Coronary artery (tissue), 2 donors: Measurements from ENCODE around the gene PDIA2.
"Not testable (repeated sequence)": the region's sequence is repeated elsewhere in the genome, so short reads cannot be mapped to it uniquely, and the experiment has no call there.

Experiments used
- DNase-seq: peaks from one replicate; pipeline ENCODE4 v3.0.0-alpha.2; 2017; ENCODE audit warnings: low spot score
- H3K27ac ChIP-seq, 2 donors: fragments of 200-600 bp; sonication (generic); one replicate each; pipeline ENCODE4 v1.5.1; 2016 to 2019
- H3K4me3 ChIP-seq: fragments of 200-600 bp; sonication (generic); 2 replicates; pipeline ENCODE4 v1.5.1; 2016; ENCODE audit warnings: mild to moderate bottlenecking, moderate library complexity
- CTCF ChIP-seq: fragments of 200-600 bp; sonication (generic); IDR thresholded peaks from one replicate; pipeline ENCODE4 v1.5.1; 2019; ENCODE audit warnings: antibody characterized with exemption

The PDIA2 gene

GRCh38 chr16:245105-245504, 37.9 kb upstream of the PDIA2 start:
- Histone ChIP-seq H3K27ac (no peak overlapping the region), H3K4me3 (no peak overlapping the region)
- no peak for DNase-seq
- no peak for TF ChIP-seq CTCF

GRCh38 chr16:247027-247426, 35.9 kb upstream of the PDIA2 start:
- no peak for DNase-seq

GRCh38 chr16:249431-249830, 33.5 kb upstream of the PDIA2 start:
- no peak for DNase-seq
- Histone ChIP-seq H3K4me3 (no peak overlapping the region), H3K27ac (no peak overlapping the region)
- TF ChIP-seq CTCF: no peak

More at GRCh38 chr16:247027-247426, 35.9 kb upstream of the PDIA2 start:
- no peak overlapping the region for H3K4me3 ChIP-seq
- no peak for TF ChIP-seq CTCF
- no peak overlapping the region for H3K27ac ChIP-seq

GRCh38 chr16:252366-253337, 30.3 kb upstream of the PDIA2 start:
- TF ChIP-seq CTCF: no peak
- Histone ChIP-seq H3K27ac (peak overlapping the region in 1 of 2 donors; percentile 22), H3K4me3 (no peak overlapping the region)
- DNase-seq: no peak

GRCh38 chr16:253833-254232, 29.1 kb upstream of the PDIA2 start:
- Histone ChIP-seq H3K27ac (no peak overlapping the region), H3K4me3 (no peak overlapping the region)
- no peak for TF ChIP-seq CTCF
- DNase-seq: no peak

GRCh38 chr16:254461-254860, 28.5 kb upstream of the PDIA2 start:
- DNase-seq: no peak
- Histone ChIP-seq H3K4me3 (no peak overlapping the region), H3K27ac (no peak overlapping the region)
- TF ChIP-seq CTCF: no peak

- no peak overlapping the region for H3K27ac ChIP-seq
- DNase-seq: no peak
- no peak overlapping the region for H3K4me3 ChIP-seq
- TF ChIP-seq CTCF: no peak
Measured at GRCh38 chr16:255183-255582, 27.8 kb upstream of the PDIA2 start.

GRCh38 chr16:258091-258490, 24.9 kb upstream of the PDIA2 start:
- not testable (repeated sequence) for H3K27ac ChIP-seq, DNase-seq, H3K4me3 ChIP-seq
